ENCODE data around the gene RPS5. TPM values are rescaled to one million over a fixed set of nuclear protein-coding genes. Genes with fewer than 3 reads are reported as not detected.
"Not testable (repeated sequence)": the region's sequence is repeated elsewhere in the genome, so short reads cannot be mapped to it uniquely, and the experiment has no call there.

RPS5 gene
- total RNA-seq = 7,116 TPM

DNA sequence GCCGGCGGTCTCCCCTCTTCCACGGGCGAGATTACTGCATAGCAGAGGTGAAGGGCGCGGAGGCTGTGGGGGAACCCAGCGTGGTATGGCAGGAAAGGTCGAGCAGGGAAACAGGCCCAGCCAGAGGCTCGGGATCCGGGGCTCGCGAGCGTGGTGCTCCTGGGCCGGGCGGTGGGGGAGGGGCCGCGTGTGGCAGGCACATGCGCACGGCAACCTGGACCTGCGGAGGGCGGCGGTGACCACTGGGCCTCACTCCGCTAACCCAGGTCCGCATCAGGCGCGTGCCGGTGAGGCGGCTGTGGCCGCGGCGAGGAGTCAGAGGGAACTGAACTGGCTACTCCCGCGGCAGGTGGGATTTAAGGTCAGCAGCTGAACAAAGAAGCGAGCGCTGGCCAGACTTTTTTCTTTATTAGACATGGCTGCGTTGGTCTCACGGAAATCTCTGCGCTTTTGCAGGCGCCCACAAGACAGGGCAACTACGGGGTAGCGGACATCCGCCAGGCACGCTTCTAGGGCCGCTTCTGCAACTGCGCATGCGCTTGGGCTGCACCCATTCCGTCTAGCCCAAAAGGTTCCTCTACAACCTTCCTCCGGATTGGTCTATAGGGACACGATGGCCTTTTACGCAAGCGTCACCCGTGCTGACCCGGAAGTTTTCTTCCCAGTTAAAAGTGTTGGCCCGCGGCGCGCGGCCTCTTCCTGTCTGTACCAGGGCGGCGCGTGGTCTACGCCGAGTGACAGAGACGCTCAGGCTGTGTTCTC, at the start of gene RPS5:
Gene RPS5, plus strand, starts transcription at position 694 of the 762 bp plus-strand sequence. CDS start 869 bp downstream, outside the sequence.
- peak; percentile 93 to 99 (median 98) for DNase-seq (ENCODE audit: low read depth in 2 of 3, low spot score in 2 of 3)

- DNase-seq (ENCODE audit: low read depth in 2 of 3, low spot score in 2 of 3) = no peak
Observed at GRCh38 chr19:58338336-58338735, 48.7 kb upstream of the RPS5 start.

GRCh38 chr19:58338825-58339558, 48.1 kb upstream of the RPS5 start:
- DNase-seq (ENCODE audit: low read depth in 2 of 3, low spot score in 2 of 3) = no peak

- no peak for DNase-seq (ENCODE audit: low read depth in 2 of 3, low spot score in 2 of 3)
Observed at GRCh38 chr19:58345558-58345957, 41.5 kb upstream of the RPS5 start.

DNA sequence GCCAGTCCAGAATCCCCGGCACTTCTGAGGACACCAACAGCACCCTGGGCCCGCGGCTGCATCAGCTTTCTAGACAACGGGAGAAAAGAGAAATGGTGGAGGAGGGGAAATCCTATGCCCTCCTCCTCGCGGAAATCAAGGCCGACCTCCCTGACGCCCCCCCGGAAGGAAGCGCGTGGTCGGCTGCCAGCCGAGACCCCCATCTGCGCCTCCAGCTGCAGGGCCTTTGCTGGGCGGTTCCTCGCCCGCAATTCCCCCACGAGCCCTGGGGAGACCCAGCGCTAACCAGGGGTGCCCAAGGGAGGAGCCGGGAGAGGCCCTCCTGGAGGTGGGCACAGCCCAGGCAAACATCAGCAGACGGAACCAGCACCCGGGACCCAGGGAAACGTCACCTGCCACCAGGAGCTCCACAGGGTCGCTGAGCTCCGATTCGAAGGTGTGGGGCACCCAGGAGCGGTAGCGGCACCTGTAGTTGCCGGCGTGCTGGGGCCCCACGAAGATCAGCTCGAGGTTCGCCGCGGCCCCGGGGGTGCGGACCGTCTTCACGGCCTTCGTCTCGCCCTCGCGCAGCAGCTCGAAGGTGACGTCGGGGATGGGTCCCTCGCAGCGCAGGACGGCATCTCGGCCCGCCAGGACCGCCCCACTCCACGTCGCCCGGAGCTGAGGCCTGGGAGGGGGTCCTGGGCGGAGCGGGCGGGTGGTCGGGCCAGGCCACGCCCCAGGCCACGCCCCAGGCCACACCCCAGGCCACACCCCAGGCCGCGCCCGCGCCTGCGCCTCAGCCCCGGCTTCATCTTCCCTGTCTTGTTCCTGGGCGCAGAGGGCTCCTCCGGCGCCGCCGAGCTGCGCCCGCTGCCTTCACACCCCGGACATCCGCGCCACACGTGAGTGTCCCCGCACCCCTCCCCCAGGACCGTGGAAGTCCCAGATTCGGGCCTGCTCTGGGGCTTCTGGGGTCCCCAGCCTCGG, 39.8 kb upstream of the RPS5 start:
- peak; percentile 58 to 77 (median 76) for DNase-seq (ENCODE audit: low read depth in 2 of 3, low spot score in 2 of 3)

- not testable (repeated sequence) for DNase-seq (ENCODE audit: low read depth in 2 of 3, low spot score in 2 of 3)
Observed at GRCh38 chr19:58348080-58348479, 39.0 kb upstream of the RPS5 start.

DNA sequence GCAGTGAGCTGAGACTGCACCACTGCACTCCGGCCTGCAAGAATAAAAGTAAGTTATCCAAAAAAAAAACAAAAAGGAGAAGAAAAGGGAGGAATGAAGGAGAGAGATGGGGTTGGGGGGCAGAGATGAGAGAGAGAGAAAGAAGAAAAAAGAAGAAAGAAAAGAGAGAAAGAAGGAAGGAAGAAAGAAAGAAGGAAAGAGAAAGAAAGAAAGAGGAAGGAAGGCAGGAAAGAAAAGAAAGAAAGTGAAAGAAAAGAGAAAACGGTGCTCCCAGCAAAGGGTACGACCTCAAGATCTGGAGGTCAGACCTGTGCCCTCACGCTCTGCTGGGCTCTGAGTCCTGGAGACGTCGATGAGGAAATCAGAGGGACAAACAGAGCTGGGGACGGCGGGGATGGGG, 37.5 kb upstream of the RPS5 start:
- no peak for DNase-seq (ENCODE audit: low read depth in 2 of 3, low spot score in 2 of 3)

DNA sequence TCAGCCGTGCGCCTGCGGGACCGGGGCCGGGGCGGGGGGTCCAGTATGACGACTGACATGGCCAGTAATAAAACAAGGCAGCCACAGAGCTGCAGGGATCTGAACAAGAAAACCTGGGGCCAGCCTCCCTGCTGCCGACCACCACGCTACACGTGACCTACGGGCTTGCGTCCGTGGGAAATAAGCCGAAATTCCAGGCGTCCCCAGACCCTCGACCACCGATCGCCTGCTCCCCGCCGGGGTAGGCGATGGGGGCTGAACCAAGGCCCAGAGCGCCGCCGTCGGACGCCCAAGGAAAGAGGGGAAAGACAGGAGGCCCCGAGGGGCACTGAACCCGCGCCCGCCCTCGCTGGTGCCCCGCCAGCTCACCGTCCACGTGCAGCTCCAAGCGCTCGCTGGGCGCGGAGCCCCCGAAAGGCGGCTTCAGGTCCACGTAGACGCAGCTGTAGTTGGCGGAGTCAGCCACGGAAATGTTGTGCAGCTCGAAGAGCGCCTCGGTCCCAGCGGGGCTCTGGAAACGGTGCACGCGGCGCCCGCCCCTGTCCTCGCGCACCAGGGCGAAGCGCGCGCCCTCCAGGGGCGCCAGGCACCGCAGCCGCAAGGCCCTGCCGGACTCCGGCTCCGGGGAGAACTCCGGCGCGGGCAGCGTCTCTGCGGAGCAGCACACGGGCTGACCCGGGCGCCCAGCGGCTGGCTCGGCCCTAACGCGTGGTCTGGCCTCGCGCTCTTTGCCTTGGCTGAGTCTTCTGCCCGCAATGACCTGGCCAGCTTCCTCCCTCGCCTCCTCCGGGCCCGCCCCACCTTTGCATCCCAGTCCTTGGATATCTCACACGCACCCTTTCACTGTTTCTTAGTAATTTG, 36.8 kb upstream of the RPS5 start:
- DNase-seq (ENCODE audit: low read depth in 2 of 3, low spot score in 2 of 3) = no peak

- no peak for DNase-seq (ENCODE audit: low read depth in 2 of 3, low spot score in 2 of 3)
Observed at GRCh38 chr19:58350871-58351557, 36.1 kb upstream of the RPS5 start.

- no peak for DNase-seq (ENCODE audit: low read depth in 2 of 3, low spot score in 2 of 3)
Observed at GRCh38 chr19:58351558-58351878, 35.6 kb upstream of the RPS5 start.

GRCh38 chr19:58351990-58352755, 34.9 kb upstream of the RPS5 start:
- DNase-seq (ENCODE audit: low read depth in 2 of 3, low spot score in 2 of 3) = no peak

DNA sequence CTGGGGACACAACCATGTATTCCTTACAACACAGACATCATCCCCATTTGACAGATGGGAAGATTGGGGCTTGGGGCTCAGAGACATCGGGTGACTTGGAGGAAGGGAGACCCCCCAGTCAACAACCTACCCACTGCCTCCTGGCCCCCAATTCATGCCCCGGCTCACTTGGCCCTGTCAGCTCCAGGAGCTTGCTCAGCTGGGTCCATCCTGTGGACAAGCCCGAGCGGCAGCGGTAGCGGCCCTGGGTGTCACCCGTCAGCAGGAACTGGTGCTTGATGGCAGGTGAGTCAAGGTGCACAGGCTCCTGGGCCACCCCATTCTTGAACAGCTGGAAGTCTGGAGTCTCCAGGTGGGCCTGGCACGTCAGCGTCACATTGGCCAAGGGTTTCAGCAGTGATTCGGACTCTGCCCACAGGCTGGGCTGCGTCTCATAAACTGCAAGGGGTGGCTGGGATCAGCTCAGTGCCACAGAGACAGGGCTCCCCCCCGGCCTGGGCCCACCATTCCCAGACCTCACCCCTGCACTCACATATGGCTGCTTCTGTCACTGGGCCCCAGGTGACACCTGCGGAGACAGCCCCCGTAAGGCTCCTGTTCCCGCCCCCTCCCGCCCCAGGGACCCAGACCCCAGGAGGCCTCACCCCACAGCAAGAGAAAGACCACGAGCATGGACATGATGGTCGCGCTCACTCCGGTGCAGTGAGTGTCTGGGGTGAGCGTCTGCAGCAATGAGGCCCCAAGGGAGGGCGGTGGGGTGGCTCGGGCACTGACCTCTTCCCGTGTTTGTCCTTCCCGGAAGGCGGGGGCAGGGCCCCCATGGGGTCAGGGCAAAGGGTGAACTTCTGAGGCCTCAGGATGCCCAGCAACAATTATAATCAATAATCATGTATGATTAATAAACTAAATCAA, 34.1 kb upstream of the RPS5 start, which contains the start of gene A1BG:
Gene A1BG, minus strand, starts transcription at position 733 of the 912 bp plus-strand sequence. Its CDS starts 55 bp downstream, at position 678.
- DNase-seq (ENCODE audit: low read depth in 2 of 3, low spot score in 2 of 3) = no peak

GRCh38 chr19:58353717-58354477, 33.2 kb upstream of the RPS5 start:
- DNase-seq (ENCODE audit: low read depth in 2 of 3, low spot score in 2 of 3) = no peak

- no peak for DNase-seq (ENCODE audit: low read depth in 2 of 3, low spot score in 2 of 3)
Observed at GRCh38 chr19:58354478-58355030, 32.5 kb upstream of the RPS5 start.

DNA sequence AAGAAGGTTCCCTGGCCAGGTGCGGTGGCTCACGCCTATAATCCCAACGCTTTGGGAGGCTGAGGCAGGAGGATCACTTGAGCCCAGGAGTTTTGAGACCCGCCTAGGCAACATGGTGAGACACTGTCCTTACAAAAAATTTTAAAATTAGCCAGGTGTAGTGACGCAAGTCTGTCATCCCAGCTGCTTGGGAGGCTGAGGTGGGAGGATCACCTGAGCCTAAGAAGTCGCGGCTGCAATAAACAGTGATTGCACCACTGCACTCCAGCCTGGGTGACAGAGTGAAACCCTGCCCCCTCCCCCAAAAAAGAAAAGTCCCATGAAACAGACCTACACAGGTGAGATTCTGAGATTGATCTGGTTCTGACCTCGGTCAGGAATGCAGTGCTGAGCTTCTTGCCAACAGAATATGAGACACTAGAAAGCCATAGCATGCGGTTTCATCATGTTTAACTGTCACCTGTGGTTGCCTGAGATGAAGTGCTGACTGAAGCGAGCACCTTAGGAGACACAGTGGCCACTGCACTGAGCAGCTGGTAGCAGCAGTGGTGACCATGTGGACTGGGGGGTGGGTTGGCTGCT, 31.8 kb upstream of the RPS5 start:
- DNase-seq (ENCODE audit: low read depth in 2 of 3, low spot score in 2 of 3) = no peak

Measured in hematopoietic multipotent progenitor cell (in vitro differentiated cells).